Retina (tissue), 1 donor: Measurements from ENCODE around the gene CXCR2.
"Not testable (repeated sequence)": the region's sequence is repeated elsewhere in the genome, so short reads cannot be mapped to it uniquely, and the experiment has no call there.

Experiments used
- DNase-seq: peaks from one replicate; pipeline ENCODE4 v3.0.0-alpha.2; 2016

The CXCR2 gene

GRCh38 chr2:218125626-218126080 is at the start of gene CXCR2:
Gene CXCR2, plus strand, starts transcription at chr2:218126028. Its CDS starts 8,774 bp downstream, at chr2:218134802.
- no peak for DNase-seq

- DNase-seq = no peak
Observed at GRCh38 chr2:218077464-218078216, 48.2 kb upstream of the CXCR2 start.

- DNase-seq = no peak
Observed at GRCh38 chr2:218079943-218080913, 45.6 kb upstream of the CXCR2 start.

- DNase-seq = no peak
Observed at GRCh38 chr2:218081063-218081462, 44.8 kb upstream of the CXCR2 start.

GRCh38 chr2:218081695-218082094 is 44.1 kb upstream of the CXCR2 start:
- no peak for DNase-seq

- DNase-seq = no peak
Observed at GRCh38 chr2:218082586-218083351, 43.1 kb upstream of the CXCR2 start.

GRCh38 chr2:218083352-218083676 is 42.5 kb upstream of the CXCR2 start:
- DNase-seq = no peak

GRCh38 chr2:218086478-218086877 is 39.4 kb upstream of the CXCR2 start:
- DNase-seq = no peak

GRCh38 chr2:218089259-218089658 is 36.6 kb upstream of the CXCR2 start:
- DNase-seq = no peak

GRCh38 chr2:218091746-218092145 is 34.1 kb upstream of the CXCR2 start:
- no peak for DNase-seq

GRCh38 chr2:218093879-218094278 is 31.9 kb upstream of the CXCR2 start:
- DNase-seq = no peak

- DNase-seq = no peak
Observed at GRCh38 chr2:218095853-218096252, 30.0 kb upstream of the CXCR2 start.

GRCh38 chr2:218097975-218098374 is 27.9 kb upstream of the CXCR2 start:
- DNase-seq = no peak

- DNase-seq = not testable (repeated sequence)
Observed at GRCh38 chr2:218108834-218109233, 17.0 kb upstream of the CXCR2 start.

GRCh38 chr2:218121789-218122188 is 4.0 kb upstream of the CXCR2 start:
- not testable (repeated sequence) for DNase-seq

GRCh38 chr2:218122286-218122685 is 3.5 kb upstream of the CXCR2 start:
- DNase-seq = not testable (repeated sequence)

GRCh38 chr2:218123986-218124385 is 1.8 kb upstream of the CXCR2 start:
- DNase-seq = no peak

GRCh38 chr2:218125095-218125494 is 733 bp upstream of the CXCR2 start:
- no peak for DNase-seq

- DNase-seq = no peak
Observed at GRCh38 chr2:218127929-218128455, 2.2 kb downstream of the CXCR2 start.

- DNase-seq = no peak
Observed at GRCh38 chr2:218128781-218129457, 3.1 kb downstream of the CXCR2 start.

- no peak for DNase-seq
Observed at GRCh38 chr2:218129458-218130135, 3.8 kb downstream of the CXCR2 start.

- no peak for DNase-seq
Observed at GRCh38 chr2:218130377-218130776, 4.5 kb downstream of the CXCR2 start.
